Naive thymus-derived CD8-positive, alpha-beta T cell (primary cell): Measurements from ENCODE around the gene TSC1. TPM values are rescaled to one million over a fixed set of nuclear protein-coding genes. Genes with fewer than 3 reads are reported as not detected.

Experiments
- ATAC-seq, 2 donors: fragments of 150-1000 bp; cut with Tn5 transposase in 1 of 2; sonication (Bioruptor Pico), chemical (Tn5 transposase) in 1 of 2; 1 replicate in 1 of 2; 2 replicates in 1 of 2; pipeline ENCODE4 v1.10.0; 2021; ENCODE audit warnings: mild to moderate bottlenecking in 2 of 2, moderate library complexity in 2 of 2
- POLR2A ChIA-PET: fragments of 350-600 bp; sonication (Branson Sonifier 250); formaldehyde crosslinking; loops from one replicate; lab custom pipeline; 2021; ENCODE audit warnings: antibody characterized with exemption; lab: Charles Lee
- DNase-seq, 10 donors: peaks; one replicate each; pipeline versions ENCODE4 v3.0.0 to v3.0.0-alpha.2; 2020 to 2022
- H3K27ac Mint-ChIP-seq, 10 donors: one replicate each; pipeline ENCODE4 v1.8.0; 2020 to 2022; ENCODE audit warnings: mild to moderate bottlenecking in 10 of 10, mixed read lengths in 10 of 10, moderate library complexity in 4 of 10, inconsistent platforms in 1 of 10
- H3K27me3 Mint-ChIP-seq, 5 donors: one replicate each; pipeline ENCODE4 v1.8.0; 2021 to 2022; ENCODE audit warnings: mixed read lengths in 5 of 5
- H3K36me3 Mint-ChIP-seq, 3 donors: one replicate each; pipeline ENCODE4 v1.8.0; 2020 to 2022; ENCODE audit warnings: mixed read lengths in 3 of 3, mild to moderate bottlenecking in 2 of 3, inconsistent platforms in 1 of 3
- H3K4me1 Mint-ChIP-seq, 4 donors: one replicate each; pipeline ENCODE4 v1.8.0; 2021 to 2022; ENCODE audit warnings: mixed read lengths in 4 of 4
- H3K4me3 Mint-ChIP-seq, 10 donors: one replicate each; pipeline ENCODE4 v1.8.0; 2020 to 2022; ENCODE audit warnings: mild to moderate bottlenecking in 10 of 10, mixed read lengths in 10 of 10, moderate library complexity in 6 of 10, inconsistent platforms in 1 of 10
- H3K9me3 Mint-ChIP-seq, 9 donors: one replicate each; pipeline ENCODE4 v1.8.0; 2020 to 2022; ENCODE audit warnings: mixed read lengths in 9 of 9, mild to moderate bottlenecking in 3 of 9, inconsistent platforms in 1 of 9, moderate library complexity in 1 of 9
- polyA plus RNA-seq, 3 donors: library from polyadenylated mRNA; unstranded; fragments of 300-500 nt; fragmentation: Illumina TruSeq; gene quantifications; one replicate each; pipeline ENCODE4 v1.2.3, GENCODE V29; 2021
- total RNA-seq, 8 experiments: library from RNA in 2 of 8; stranded (reverse) in 2 of 8; gene quantifications; one replicate each; pipeline ENCODE4 v1.2.3 and lab custom pipeline; 2021 to 2026

TSC1 gene
- total and polyA plus RNA-seq, 5 experiments from 2014 or later = 4.8 to 86.2 (median 8.7) TPM

GRCh38 chr9:132879457-132880323 is 64.7 kb downstream of the TSC1 start:
- H3K9me3 Mint-ChIP-seq = no peaks in the 10 kb centered on the region
- peak overlapping the region; percentile 76 to 91 (median 82) for H3K4me3 Mint-ChIP-seq
- H3K27ac Mint-ChIP-seq = peak overlapping the region; percentile 59 to 90 (median 84)
- DNase-seq = no peak
- no peaks in the 10 kb centered on the region for H3K36me3 Mint-ChIP-seq
- ATAC-seq = no peak
- H3K4me1 Mint-ChIP-seq = peaks cover 0 to 17% (median 15%) of the 10 kb centered on the region in 4 donors
- POLR2A ChIA-PET = interaction anchor here (0.5 to 3.4 kb wide), 3 partner anchors 10 to 226 kb away, joined by 3 to 17 read pairs (median 3); partner anchors contain the start of genes DDX31 and GTF3C4
- H3K27me3 Mint-ChIP-seq = no peaks in the 10 kb centered on the region

GRCh38 chr9:132878695-132879456 is 65.5 kb downstream of the TSC1 start, which contains the start of gene SPACA9:
Gene SPACA9 (plus strand): TSS chr9:132878898. CDS start chr9:132883948, 5,050 bp downstream.
- Mint-ChIP-seq H3K4me1 (peaks cover 0 to 17% (median 15%) of the 10 kb centered on the region in 4 donors), H3K27ac (peak within 1 kb of the TSS; percentile 59 to 90 (median 84)), H3K27me3 (no peaks in the 10 kb centered on the region), H3K9me3 (no peaks in the 10 kb centered on the region), H3K36me3 (no peaks in the 10 kb centered on the region), H3K4me3 (peak within 1 kb of the TSS; percentile 76 to 91 (median 82))
- POLR2A ChIA-PET = interaction anchor here (3.4 kb wide), 1 partner anchor 208 kb away, joined by 17 read pairs; the partner anchor contains the start of genes DDX31 and GTF3C4
- peak; percentile 33 to 35 for ATAC-seq
- DNase-seq = peak in 1 of 10 donors; percentile 30

- ATAC-seq = peak; percentile 92
- H3K9me3 Mint-ChIP-seq = no peaks in the 10 kb centered on the region
- POLR2A ChIA-PET = interaction anchor here (3.4 kb wide), 1 partner anchor 207 kb away, joined by 17 read pairs; the partner anchor contains the start of genes DDX31 and GTF3C4
- peak; percentile 63 to 83 (median 79) for DNase-seq
- H3K36me3 Mint-ChIP-seq = no peaks in the 10 kb centered on the region
- peak within 1 kb of the TSS; percentile 76 to 91 (median 82) for H3K4me3 Mint-ChIP-seq
- H3K27me3 Mint-ChIP-seq = no peaks in the 10 kb centered on the region
- H3K27ac Mint-ChIP-seq = peak within 1 kb of the TSS; percentile 59 to 90 (median 84)
- peaks cover 0 to 17% (median 15%) of the 10 kb centered on the region in 4 donors for H3K4me1 Mint-ChIP-seq
Measured at GRCh38 chr9:132877824-132878694, 66.4 kb downstream of the TSC1 start, which contains the start of gene AK8. Gene AK8 (minus strand): TSS chr9:132878284. CDS start chr9:132878255, 29 bp downstream.

- POLR2A ChIA-PET = interaction anchor here (3.4 kb wide), 1 partner anchor 207 kb away, joined by 17 read pairs; the partner anchor contains the start of genes DDX31 and GTF3C4
- Mint-ChIP-seq H3K4me3 (peak overlapping the region; percentile 66 to 88 (median 76)), H3K4me1 (peaks cover 0 to 17% (median 15%) of the 10 kb centered on the region in 4 donors), H3K27me3 (no peaks in the 10 kb centered on the region), H3K27ac (peak overlapping the region in 8 of 10 donors; percentile 32 to 87 (median 58)), H3K9me3 (no peaks in the 10 kb centered on the region), H3K36me3 (no peaks in the 10 kb centered on the region)
- no peak for DNase-seq
- no peak for ATAC-seq
Measured at GRCh38 chr9:132877458-132877823, 67.0 kb downstream of the TSC1 start.

- POLR2A ChIA-PET = interaction anchor here (3.4 kb wide), 1 partner anchor 206 kb away, joined by 17 read pairs; the partner anchor contains the start of genes DDX31 and GTF3C4
Measured at GRCh38 chr9:132876849-132877248, 67.6 kb downstream of the TSC1 start.

GRCh38 chr9:132875159-132875558 is 69.3 kb downstream of the TSC1 start:
- Mint-ChIP-seq H3K9me3 (no peaks in the 10 kb centered on the region), H3K36me3 (no peaks in the 10 kb centered on the region), H3K4me3 (peak overlapping the region in 1 of 10 donors; percentile 16), H3K27ac (peak overlapping the region in 1 of 10 donors; percentile 21), H3K27me3 (no peaks in the 10 kb centered on the region), H3K4me1 (peaks cover 0 to 15% (median 14%) of the 10 kb centered on the region in 4 donors)
- ATAC-seq (no peak), DNase-seq (no peak)
- POLR2A ChIA-PET = no interaction called here

More at GRCh38 chr9:132876849-132877248, 67.6 kb downstream of the TSC1 start:
- Mint-ChIP-seq H3K4me1 (peaks cover 0 to 17% (median 15%) of the 10 kb centered on the region in 4 donors), H3K9me3 (no peaks in the 10 kb centered on the region), H3K27me3 (no peaks in the 10 kb centered on the region), H3K36me3 (no peaks in the 10 kb centered on the region), H3K27ac (peak overlapping the region in 3 of 10 donors; percentile 41 to 78 (median 47)), H3K4me3 (peak overlapping the region; percentile 66 to 79 (median 76))
- DNase-seq (no peak), ATAC-seq (no peak)

- H3K27ac Mint-ChIP-seq = peak overlapping the region in 2 of 10 donors; percentile 37 to 40
- H3K4me3 Mint-ChIP-seq = peak overlapping the region in 2 of 10 donors; percentile 12 to 17
- peaks cover 0 to 3% (median under 1%) of the 10 kb centered on the region in 4 donors for H3K4me1 Mint-ChIP-seq
- H3K9me3 Mint-ChIP-seq = no peaks in the 10 kb centered on the region
- no peaks in the 10 kb centered on the region for H3K27me3 Mint-ChIP-seq
- no peak for ATAC-seq
- DNase-seq = no peak
- POLR2A ChIA-PET = no interaction called here
- no peaks in the 10 kb centered on the region for H3K36me3 Mint-ChIP-seq
Measured at GRCh38 chr9:132873403-132873802, 71.0 kb downstream of the TSC1 start.

- ATAC-seq (no peak), DNase-seq (no peak)
- no peaks in the 10 kb centered on the region for H3K27me3 Mint-ChIP-seq
- no peak overlapping the region for H3K4me3 Mint-ChIP-seq
- H3K9me3 Mint-ChIP-seq = no peaks in the 10 kb centered on the region
- POLR2A ChIA-PET = no interaction called here
- no peaks in the 10 kb centered on the region for H3K36me3 Mint-ChIP-seq
- H3K4me1 Mint-ChIP-seq = peaks cover 0 to 1% (median 0%) of the 10 kb centered on the region in 4 donors
- peak overlapping the region in 2 of 10 donors; percentile 57 to 70 for H3K27ac Mint-ChIP-seq
Measured at GRCh38 chr9:132869266-132869665, 75.2 kb downstream of the TSC1 start.

- ATAC-seq (no peak), DNase-seq (no peak)
- Mint-ChIP-seq H3K4me1 (peaks cover 0 to 7% (median 7%) of the 10 kb centered on the region in 4 donors), H3K4me3 (no peak overlapping the region), H3K27me3 (no peaks in the 10 kb centered on the region), H3K9me3 (no peaks in the 10 kb centered on the region), H3K36me3 (no peaks in the 10 kb centered on the region), H3K27ac (no peak overlapping the region)
- POLR2A ChIA-PET = no interaction called here
Measured at GRCh38 chr9:132866898-132867297, 77.5 kb downstream of the TSC1 start.

GRCh38 chr9:132864691-132865090 is 79.7 kb downstream of the TSC1 start:
- H3K36me3 Mint-ChIP-seq = no peaks in the 10 kb centered on the region
- POLR2A ChIA-PET = no interaction called here
- no peak for DNase-seq
- no peaks in the 10 kb centered on the region for H3K27me3 Mint-ChIP-seq
- H3K4me1 Mint-ChIP-seq = peaks cover 0 to 7% (median 7%) of the 10 kb centered on the region in 4 donors
- no peak overlapping the region for H3K4me3 Mint-ChIP-seq
- no peaks in the 10 kb centered on the region for H3K9me3 Mint-ChIP-seq
- H3K27ac Mint-ChIP-seq = no peak overlapping the region
- no peak for ATAC-seq

GRCh38 chr9:132864277-132864676 is 80.1 kb downstream of the TSC1 start:
- POLR2A ChIA-PET = no interaction called here
- DNase-seq = no peak
- H3K4me3 Mint-ChIP-seq = no peak overlapping the region
- H3K36me3 Mint-ChIP-seq = no peaks in the 10 kb centered on the region
- H3K4me1 Mint-ChIP-seq = peaks cover 0 to 7% (median 6%) of the 10 kb centered on the region in 4 donors
- peaks cover 0 to 2% (median 0%) of the 10 kb centered on the region in 5 donors for H3K27me3 Mint-ChIP-seq
- no peak overlapping the region for H3K27ac Mint-ChIP-seq
- no peak for ATAC-seq
- H3K9me3 Mint-ChIP-seq = no peaks in the 10 kb centered on the region
